H9 (cell line): ENCODE measurements around the gene RHBDL2. TPM values are rescaled to one million over a fixed set of nuclear protein-coding genes. Genes with fewer than 3 reads are reported as not detected.

Experiments
- DNase-seq: peaks from one replicate; pipeline ENCODE4 v3.0.0-alpha.2; 2017
- H2AFZ ChIP-seq: one replicate; pipeline ENCODE4 v1.6.1; 2013; ENCODE audit warnings: mild to moderate bottlenecking, low read length, control low read depth, moderate library complexity
- H2AK5ac ChIP-seq: 2 replicates; pipeline ENCODE4 v1.6.1; 2013; ENCODE audit warnings: low read length, control low read depth, mixed read lengths; ENCODE audit not compliant: insufficient read length
- H2BK120ac ChIP-seq: one replicate; pipeline ENCODE4 v1.6.1; 2013; ENCODE audit warnings: low read depth, mild to moderate bottlenecking, low read length, control low read depth, inconsistent platforms; ENCODE audit not compliant: poor library complexity, severe bottlenecking
- H2BK12ac ChIP-seq: 2 replicates; pipeline ENCODE4 v1.6.1; 2013; ENCODE audit warnings: low read length, control low read depth, mixed read lengths, low read depth; ENCODE audit not compliant: insufficient read length
- H2BK15ac ChIP-seq: 2 replicates; pipeline ENCODE4 v1.6.1; 2013; ENCODE audit warnings: low read depth, low read length, control low read depth
- H2BK20ac ChIP-seq: one replicate; pipeline ENCODE4 v1.6.1; 2013; ENCODE audit warnings: low read depth, mild to moderate bottlenecking, low read length, control low read depth, inconsistent platforms; ENCODE audit not compliant: poor library complexity, severe bottlenecking
- H2BK5ac ChIP-seq: 2 replicates; pipeline ENCODE4 v1.6.1; 2013; ENCODE audit warnings: low read length, control low read depth, mixed read lengths; ENCODE audit not compliant: insufficient read length
- H3K14ac ChIP-seq: 2 replicates; pipeline ENCODE4 v1.6.1; 2013; ENCODE audit warnings: low read length, control low read depth; ENCODE audit not compliant: insufficient read depth
- H3K18ac ChIP-seq: 2 replicates; pipeline ENCODE4 v1.6.1; 2013; ENCODE audit warnings: low read depth, mild to moderate bottlenecking, mixed read lengths, low read length, control low read depth; ENCODE audit not compliant: insufficient read length
- H3K23ac ChIP-seq: 2 replicates; pipeline ENCODE4 v1.6.1; 2013; ENCODE audit warnings: low read length, control low read depth, mixed read lengths, low read depth; ENCODE audit not compliant: insufficient read length
- H3K23me2 ChIP-seq: 2 replicates; pipeline ENCODE4 v1.6.1; 2013; ENCODE audit warnings: low read depth, mild to moderate bottlenecking, mixed read lengths, low read length, control low read depth; ENCODE audit not compliant: insufficient read length, poor library complexity, severe bottlenecking
- H3K27ac ChIP-seq: 2 replicates; pipeline ENCODE4 v1.5.1; 2013; ENCODE audit warnings: low read length, control low read depth, mixed read lengths, low read depth; ENCODE audit not compliant: insufficient read length
- H3K27me3 ChIP-seq: 2 replicates; pipeline ENCODE4 v1.6.1; 2013; ENCODE audit warnings: low read length, control low read depth, inconsistent platforms; ENCODE audit not compliant: insufficient read depth
- H3K4ac ChIP-seq: 2 replicates; pipeline ENCODE4 v1.6.1; 2013; ENCODE audit warnings: low read depth, mild to moderate bottlenecking, control low read depth, inconsistent platforms, low read length, moderate library complexity
- H3K4me1 ChIP-seq: 2 replicates; pipeline ENCODE4 v1.6.1; 2013; ENCODE audit warnings: low read length, control low read depth, inconsistent platforms; ENCODE audit not compliant: insufficient read depth
- H3K4me2 ChIP-seq: 2 replicates; pipeline ENCODE4 v1.6.1; 2013; ENCODE audit warnings: low read length, control low read depth, mixed read lengths; ENCODE audit not compliant: insufficient read length, insufficient read depth
- H3K56ac ChIP-seq: 2 replicates; pipeline ENCODE4 v1.6.1; 2013; ENCODE audit warnings: low read depth, mild to moderate bottlenecking, mixed read lengths, low read length, control low read depth; ENCODE audit not compliant: insufficient read length
- H3K79me1 ChIP-seq: 2 replicates; pipeline ENCODE4 v1.6.1; 2013; ENCODE audit warnings: low read depth, mild to moderate bottlenecking, moderate library complexity, low read length, control low read depth, inconsistent platforms; ENCODE audit not compliant: insufficient read depth, poor library complexity, severe bottlenecking
- H3K79me2 ChIP-seq: 2 replicates; pipeline ENCODE4 v1.6.1; 2013; ENCODE audit warnings: low read length, control low read depth, inconsistent platforms; ENCODE audit not compliant: insufficient read depth
- H3K9ac ChIP-seq: 2 replicates; pipeline ENCODE4 v1.6.1; 2013; ENCODE audit warnings: low read length, control low read depth, mixed read lengths; ENCODE audit not compliant: insufficient read length; ENCODE audit errors: extremely low read depth
- H3K9me3 ChIP-seq: one replicate; pipeline ENCODE4 v1.6.1; 2013; ENCODE audit warnings: low read depth, low read length, inconsistent platforms; ENCODE audit not compliant: control insufficient read depth
- H3T11ph ChIP-seq: one replicate; pipeline ENCODE4 v1.6.1; 2013; ENCODE audit warnings: mild to moderate bottlenecking, low read length, control low read depth, inconsistent platforms
- H4K20me1 ChIP-seq: one replicate; pipeline ENCODE4 v1.6.1; 2013; ENCODE audit not compliant: control insufficient read depth, insufficient read length, insufficient read depth
- H4K5ac ChIP-seq: 2 replicates; pipeline ENCODE4 v1.6.1; 2013; ENCODE audit warnings: low read depth, mild to moderate bottlenecking, mixed read lengths, low read length, control low read depth; ENCODE audit not compliant: insufficient read length
- H4K8ac ChIP-seq: replicated peaks from 2 replicates; pipeline ENCODE4 v1.6.1; 2013; ENCODE audit warnings: low read length, control low read depth, mixed read lengths, low read depth; ENCODE audit not compliant: insufficient read length
- H4K91ac ChIP-seq: 2 replicates; pipeline ENCODE4 v1.6.1; 2013; ENCODE audit warnings: low read depth, mild to moderate bottlenecking, moderate library complexity, mixed read lengths, low read length, control low read depth; ENCODE audit not compliant: insufficient read length
- H3K27ac Mint-ChIP-seq, 3 experiments: 2 replicates in 2 of 3; 3 replicates in 1 of 3; pipeline ENCODE4 v1.8.0; 2020 to 2021; ENCODE audit warnings: mixed read lengths in 3 of 3, mild to moderate bottlenecking in 1 of 3, moderate library complexity in 1 of 3
- H3K27me3 Mint-ChIP-seq: 2 replicates; pipeline ENCODE4 v1.8.0; 2021; ENCODE audit warnings: low read depth, mild to moderate bottlenecking, moderate library complexity, mixed read lengths
- H3K36me3 Mint-ChIP-seq, 3 experiments: 2 replicates in 2 of 3; 3 replicates in 1 of 3; pipeline ENCODE4 v1.8.0; 2020 to 2021; ENCODE audit warnings: low read depth in 3 of 3, mixed read lengths in 3 of 3; ENCODE audit not compliant: insufficient read depth in 1 of 3
- H3K4me1 Mint-ChIP-seq, 2 experiments: 2 replicates each; pipeline ENCODE4 v1.8.0; 2020; ENCODE audit warnings: mixed read lengths in 2 of 2
- H3K4me3 Mint-ChIP-seq, 2 experiments: 2 replicates in 1 of 2; 3 replicates in 1 of 2; pipeline ENCODE4 v1.8.0; 2020 to 2021; ENCODE audit warnings: mild to moderate bottlenecking in 2 of 2, mixed read lengths in 2 of 2, moderate library complexity in 1 of 2
- H3K9me3 Mint-ChIP-seq, 2 experiments: 2 replicates in 1 of 2; 3 replicates in 1 of 2; pipeline ENCODE4 v1.8.0; 2020; ENCODE audit warnings: mild to moderate bottlenecking in 2 of 2, mixed read lengths in 2 of 2, moderate library complexity in 1 of 2
- WGBS: extraction: QIAGEN DNeasy Blood & Tissue Kit; methylation state at CpG from one replicate; pipeline ENCODE4 v1.1.7; 2013; ENCODE audit warnings: missing lambda C conversion rate, low lambda C conversion rate, mixed read lengths; ENCODE audit not compliant: insufficient read length; ENCODE audit errors: extremely low coverage; 5-methylcytosine and 5-hydroxymethylcytosine counted together
- total RNA-seq: library from RNA; stranded (reverse); gene quantifications from 2 replicates; pipeline ENCODE4 v1.2.1, GENCODE V29; 2021
- TF ChIP-seq, protein P1 (sequence below): fragments of 200-600 bp; sonication (generic); conservative IDR thresholded peaks from 3 replicates; pipeline ENCODE4 v1.8.0; 2021; ENCODE audit warnings: antibody characterized with exemption, mild to moderate bottlenecking

The RHBDL2 gene
- total RNA-seq, 1 experiment from 2014 or later = not detected

GRCh38 chr1:38899560-38899959, 42.1 kb downstream of the RHBDL2 start:
- Histone ChIP-seq H3K4me2 (no peak overlapping the region), H4K91ac (no peak overlapping the region), H2AFZ (no peak overlapping the region), H3K4ac (no peak overlapping the region), H2BK120ac (no peak overlapping the region), H3K9me3 (no peaks in the 10 kb centered on the region), H2BK15ac (no peak overlapping the region), H3K14ac (no peak overlapping the region), H3K23ac (no peak overlapping the region), H3K56ac (no peak overlapping the region), H4K5ac (no peak overlapping the region), H3K27ac (no peak overlapping the region), H4K8ac (no peak overlapping the region), H2BK20ac (no peak overlapping the region), H3K79me2 (no peaks in the 10 kb centered on the region), H3T11ph (no peak overlapping the region), H3K4me1 (no peaks in the 10 kb centered on the region), H2AK5ac (no peak overlapping the region), H3K9ac (no peak overlapping the region), H3K79me1 (no peaks in the 10 kb centered on the region), H2BK12ac (no peak overlapping the region), H2BK5ac (no peak overlapping the region), H3K27me3 (no peaks in the 10 kb centered on the region), H4K20me1 (no peaks in the 10 kb centered on the region), H3K23me2 (no peaks in the 10 kb centered on the region), H3K18ac (no peak overlapping the region)
- DNase-seq = no peak
- no peaks in the 10 kb centered on the region for H3K27me3 Mint-ChIP-seq
- TF ChIP-seq, protein P1, sequence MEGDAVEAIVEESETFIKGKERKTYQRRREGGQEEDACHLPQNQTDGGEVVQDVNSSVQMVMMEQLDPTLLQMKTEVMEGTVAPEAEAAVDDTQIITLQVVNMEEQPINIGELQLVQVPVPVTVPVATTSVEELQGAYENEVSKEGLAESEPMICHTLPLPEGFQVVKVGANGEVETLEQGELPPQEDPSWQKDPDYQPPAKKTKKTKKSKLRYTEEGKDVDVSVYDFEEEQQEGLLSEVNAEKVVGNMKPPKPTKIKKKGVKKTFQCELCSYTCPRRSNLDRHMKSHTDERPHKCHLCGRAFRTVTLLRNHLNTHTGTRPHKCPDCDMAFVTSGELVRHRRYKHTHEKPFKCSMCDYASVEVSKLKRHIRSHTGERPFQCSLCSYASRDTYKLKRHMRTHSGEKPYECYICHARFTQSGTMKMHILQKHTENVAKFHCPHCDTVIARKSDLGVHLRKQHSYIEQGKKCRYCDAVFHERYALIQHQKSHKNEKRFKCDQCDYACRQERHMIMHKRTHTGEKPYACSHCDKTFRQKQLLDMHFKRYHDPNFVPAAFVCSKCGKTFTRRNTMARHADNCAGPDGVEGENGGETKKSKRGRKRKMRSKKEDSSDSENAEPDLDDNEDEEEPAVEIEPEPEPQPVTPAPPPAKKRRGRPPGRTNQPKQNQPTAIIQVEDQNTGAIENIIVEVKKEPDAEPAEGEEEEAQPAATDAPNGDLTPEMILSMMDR = no peak
- H3K27ac Mint-ChIP-seq = peak overlapping the region in 1 of 3 experiments; percentile 84; a peak in 1 of 7 replicates
- H3K4me1 Mint-ChIP-seq = no peaks in the 10 kb centered on the region
- H3K9me3 Mint-ChIP-seq = no peaks in the 10 kb centered on the region
- WGBS = no CpG with 5 or more reads among the region's 4 CpGs
- no peak overlapping the region for H3K4me3 Mint-ChIP-seq
- H3K36me3 Mint-ChIP-seq = no peaks in the 10 kb centered on the region
